ENCODE results near the gene BAHCC1.

Gene BAHCC1

GRCh38 chr17:81406117-81406953 lies 11.1 kb downstream of the BAHCC1 start:
- no peak for DNase-seq (ENCODE audit: low spot score)
- TF ChIP-seq CTCF (IDR thresholded peaks at IDR 0.05) = no peak
- Histone ChIP-seq H3K27ac (peak overlapping the region; percentile 95 to 97), H3K4me3 (peak overlapping the region; percentile 68)

- DNase-seq (ENCODE audit: low spot score) = no peak
- no peak for TF ChIP-seq CTCF (IDR thresholded peaks at IDR 0.05)
- H3K4me3 ChIP-seq = no peak overlapping the region
- no peak overlapping the region for H3K27ac ChIP-seq
Observed at GRCh38 chr17:81408049-81408448, 12.8 kb downstream of the BAHCC1 start.

GRCh38 chr17:81409190-81409935 lies 14.1 kb downstream of the BAHCC1 start:
- no peak for TF ChIP-seq CTCF (IDR thresholded peaks at IDR 0.05)
- no peak for DNase-seq (ENCODE audit: low spot score)
- Histone ChIP-seq H3K27ac (no peak overlapping the region), H3K4me3 (no peak overlapping the region)

- Histone ChIP-seq H3K4me3 (no peak overlapping the region), H3K27ac (no peak overlapping the region)
- no peak for TF ChIP-seq CTCF (IDR thresholded peaks at IDR 0.05)
- no peak for DNase-seq (ENCODE audit: low spot score)
Observed at GRCh38 chr17:81410852-81411251, 15.6 kb downstream of the BAHCC1 start.

- no peak for TF ChIP-seq CTCF (IDR thresholded peaks at IDR 0.05)
- DNase-seq (ENCODE audit: low spot score) = no peak
- Histone ChIP-seq H3K27ac (no peak overlapping the region), H3K4me3 (no peak overlapping the region)
Observed at GRCh38 chr17:81411305-81411704, 16.0 kb downstream of the BAHCC1 start.

- Histone ChIP-seq H3K4me3 (no peak overlapping the region), H3K27ac (peak overlapping the region in 1 of 2 donors; percentile 38)
- no peak for DNase-seq (ENCODE audit: low spot score)
- TF ChIP-seq CTCF (IDR thresholded peaks at IDR 0.05) = no peak
Observed at GRCh38 chr17:81412490-81413093, 17.3 kb downstream of the BAHCC1 start.
